PC-9 (cell line): ENCODE results near the gene PHPT1. TPM values are rescaled to one million over a fixed set of nuclear protein-coding genes. Genes with fewer than 3 reads are reported as not detected.

Experiments
- BruUV-seq: library from RNA; stranded (reverse); fragments of 400-500 nt; replicated peaks from 2 replicates; lab custom pipeline; 2021; lab: Mats Ljungman, UMichigan
- CTCF ChIA-PET: fragments of 300-600 bp; sonication (Branson Sonifier 250); formaldehyde crosslinking; loops from one replicate; lab custom pipeline; 2022; ENCODE audit warnings: antibody characterized with exemption; lab: Charles Lee
- POLR2A ChIA-PET: fragments of 300-600 bp; sonication (Branson Sonifier 250); formaldehyde crosslinking; loops from one replicate; lab custom pipeline; 2022; ENCODE audit warnings: antibody characterized with exemption; ENCODE audit not compliant: unreplicated experiment; lab: Charles Lee
- DNase-seq, 2 experiments: peaks; one replicate each; pipeline versions ENCODE4 v3.0.0 to v3.0.0-alpha.2; 2015 to 2022; ENCODE audit warnings: mixed read lengths in 1 of 2
- H2AFZ ChIP-seq: fragments of 200-600 bp; sonication (generic); 2 replicates; pipeline ENCODE4 v1.8.1; 2017; ENCODE audit warnings: antibody characterized with exemption
- H3F3A ChIP-seq: fragments of 200-600 bp; sonication (generic); 2 replicates; pipeline ENCODE4 v1.8.1; 2017; ENCODE audit warnings: antibody characterized with exemption, mild to moderate bottlenecking, low read depth; ENCODE audit not compliant: insufficient read depth
- H3K27ac ChIP-seq: fragments of 200-600 bp; sonication (generic); 2 replicates; pipeline ENCODE4 v1.6.1; 2016; ENCODE audit warnings: mixed run types
- H3K27me3 ChIP-seq: fragments of 200-600 bp; sonication (generic); 2 replicates; pipeline ENCODE4 v1.6.1; 2016; ENCODE audit warnings: low read depth, mixed run types; ENCODE audit not compliant: insufficient read depth
- H3K36me3 ChIP-seq: fragments of 200-600 bp; sonication (generic); 2 replicates; pipeline ENCODE4 v1.6.1; 2016; ENCODE audit warnings: low read depth, mixed run types
- H3K4me1 ChIP-seq: fragments of 200-600 bp; sonication (generic); replicated peaks from 2 replicates; pipeline ENCODE4 v1.6.1; 2016; ENCODE audit warnings: mixed run types; ENCODE audit not compliant: insufficient read depth
- H3K4me2 ChIP-seq: fragments of 200-600 bp; sonication (generic); 2 replicates; pipeline ENCODE4 v1.6.1; 2017; ENCODE audit warnings: mixed run types
- H3K4me3 ChIP-seq: fragments of 200-600 bp; sonication (generic); 2 replicates; pipeline ENCODE4 v1.6.1; 2016; ENCODE audit warnings: mixed run types
- H3K79me2 ChIP-seq: fragments of 200-600 bp; sonication (generic); 2 replicates; pipeline ENCODE4 v1.6.1; 2017; ENCODE audit warnings: low read depth, mixed run types
- H3K9me2 ChIP-seq: fragments of 200-600 bp; sonication (generic); 2 replicates; pipeline ENCODE4 v1.8.1; 2017; ENCODE audit warnings: mild to moderate bottlenecking; ENCODE audit not compliant: insufficient read depth
- H3K9me3 ChIP-seq: fragments of 200-600 bp; sonication (generic); 2 replicates; pipeline ENCODE4 v1.8.1; 2016; ENCODE audit warnings: low read depth; ENCODE audit not compliant: insufficient read depth
- H4K20me1 ChIP-seq: fragments of 200-600 bp; sonication (generic); 2 replicates; pipeline ENCODE4 v1.8.1; 2017; ENCODE audit not compliant: insufficient read depth
- CTCF ChIP-seq: fragments of 200-600 bp; sonication (generic); conservative IDR thresholded peaks from 2 replicates; pipeline ENCODE4 v1.6.1; 2017; ENCODE audit warnings: mixed run types, antibody characterized with exemption, mild to moderate bottlenecking, moderate library complexity
- EZH2 ChIP-seq: fragments of 200-600 bp; sonication (generic); IDR thresholded peaks from 2 replicates; pipeline ENCODE4 v1.8.0; 2017; ENCODE audit warnings: antibody characterized with exemption, low read depth
- intact Hi-C: fragments of 100-400 bp; cut with micrococcal nuclease; formaldehyde crosslinking; loops from one replicate; pipeline ENCODE4 v1.10.0; 2022; ENCODE audit not compliant: unreplicated experiment
- total RNA-seq: library from RNA; stranded (reverse); gene quantifications from 2 replicates; pipeline ENCODE4 v1.2.3, GENCODE V29; 2021

Gene PHPT1
- total RNA-seq, 1 experiment from 2014 or later: 112 TPM

DNA sequence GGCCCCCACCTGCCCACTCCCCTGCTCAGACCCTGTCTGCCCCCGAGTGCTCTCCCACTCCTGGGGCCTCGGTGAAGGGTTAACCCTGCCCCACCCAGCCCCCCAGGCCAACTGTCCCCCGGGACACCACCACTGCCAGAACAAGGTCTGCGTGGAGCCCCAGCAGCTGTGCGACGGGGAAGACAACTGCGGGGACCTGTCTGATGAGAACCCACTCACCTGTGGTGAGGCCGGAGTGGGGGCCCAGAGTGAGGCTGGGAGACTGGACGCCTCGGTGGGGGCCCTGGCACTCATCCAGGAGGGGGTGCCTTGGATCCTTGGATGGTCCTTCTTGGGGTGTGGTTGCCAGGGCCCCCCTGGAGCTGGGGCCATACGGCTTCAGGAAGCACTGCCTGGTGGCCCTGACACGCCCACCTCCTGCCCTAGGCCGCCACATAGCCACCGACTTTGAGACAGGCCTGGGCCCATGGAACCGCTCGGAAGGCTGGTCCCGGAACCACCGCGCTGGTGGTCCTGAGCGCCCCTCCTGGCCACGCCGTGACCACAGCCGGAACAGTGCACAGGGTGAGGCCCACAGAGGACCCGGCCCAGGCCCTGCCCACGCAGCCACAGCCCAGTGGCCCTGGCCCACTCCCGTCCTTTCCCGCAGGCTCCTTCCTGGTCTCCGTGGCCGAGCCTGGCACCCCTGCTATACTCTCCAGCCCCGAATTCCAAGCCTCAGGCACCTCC is 5.1 kb downstream of the PHPT1 start:
- Histone ChIP-seq H3K4me1 (peaks cover 6% of the 10 kb centered on the region; the same call in 1 of the 2 replicates), H3K4me3 (no peak overlapping the region), H3K9me2 (no peaks in the 10 kb centered on the region), H3K79me2 (no peaks in the 10 kb centered on the region), H2AFZ (no peak overlapping the region), H3K27me3 (no peaks in the 10 kb centered on the region), H3F3A (peaks cover 25% of the 10 kb centered on the region; the same call in 1 of the 2 replicates), H3K9me3 (no peaks in the 10 kb centered on the region), H3K36me3 (no peaks in the 10 kb centered on the region), H3K4me2 (no peak overlapping the region), H3K27ac (no peak overlapping the region), H4K20me1 (peaks cover 33% of the 10 kb centered on the region)
- CTCF ChIA-PET: no interaction called here
- intact Hi-C loops: no loop called here
- BruUV-seq: no TSS peak
- DNase-seq: peak in 1 of 2 experiments; percentile 25
- POLR2A ChIA-PET: no interaction called here
- no peak for TF ChIP-seq CTCF
- no peak for TF ChIP-seq EZH2

GRCh38 chr9:136854842-136855460 is 5.7 kb downstream of the PHPT1 start:
- Histone ChIP-seq H3K4me3 (no peak overlapping the region), H3K9me2 (no peaks in the 10 kb centered on the region), H3K27ac (no peak overlapping the region), H4K20me1 (peaks cover 31% of the 10 kb centered on the region), H3K9me3 (no peaks in the 10 kb centered on the region), H2AFZ (no peak overlapping the region), H3K36me3 (no peaks in the 10 kb centered on the region), H3F3A (peaks cover 22% of the 10 kb centered on the region; the same call in 1 of the 2 replicates), H3K4me2 (no peak overlapping the region), H3K79me2 (no peaks in the 10 kb centered on the region), H3K27me3 (no peaks in the 10 kb centered on the region), H3K4me1 (peaks cover 3% of the 10 kb centered on the region; the same call in 1 of the 2 replicates)
- no peak for TF ChIP-seq CTCF
- BruUV-seq: no TSS peak
- CTCF ChIA-PET: no interaction called here
- intact Hi-C loops: no loop called here
- POLR2A ChIA-PET: no interaction called here
- no peak for DNase-seq

DNA sequence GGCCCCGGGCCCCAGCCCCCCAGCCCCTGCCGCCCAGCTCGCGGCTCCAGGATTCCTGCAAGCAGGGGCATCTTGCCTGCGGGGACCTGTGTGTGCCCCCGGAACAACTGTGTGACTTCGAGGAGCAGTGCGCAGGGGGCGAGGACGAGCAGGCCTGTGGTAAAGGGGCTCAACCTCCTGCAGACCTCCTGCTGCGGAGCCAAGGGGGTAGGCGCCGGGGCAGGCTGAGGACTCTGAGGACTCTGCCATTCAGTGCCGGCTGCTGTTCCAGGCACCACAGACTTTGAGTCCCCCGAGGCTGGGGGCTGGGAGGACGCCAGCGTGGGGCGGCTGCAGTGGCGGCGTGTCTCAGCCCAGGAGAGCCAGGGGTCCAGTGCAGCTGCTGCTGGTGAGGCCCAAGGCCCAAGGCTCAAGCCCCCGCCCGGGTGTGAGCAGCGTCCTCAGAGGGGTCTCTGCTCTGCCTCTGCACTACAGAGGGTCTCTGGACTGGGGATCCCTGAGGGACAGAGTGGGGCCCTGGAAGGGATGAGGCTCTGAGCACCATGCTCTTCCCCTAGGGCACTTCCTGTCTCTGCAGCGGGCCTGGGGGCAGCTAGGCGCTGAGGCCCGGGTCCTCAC is 6.4 kb downstream of the PHPT1 start:
- Histone ChIP-seq H2AFZ (no peak overlapping the region), H3F3A (peaks cover 16% of the 10 kb centered on the region; the same call in 1 of the 2 replicates), H3K27ac (no peak overlapping the region), H3K9me2 (no peaks in the 10 kb centered on the region), H3K4me2 (no peak overlapping the region), H4K20me1 (peaks cover 30% of the 10 kb centered on the region; the same call in 1 of the 2 replicates), H3K9me3 (no peaks in the 10 kb centered on the region), H3K27me3 (no peaks in the 10 kb centered on the region), H3K36me3 (no peaks in the 10 kb centered on the region), H3K4me3 (no peak overlapping the region), H3K4me1 (no peaks in the 10 kb centered on the region), H3K79me2 (no peaks in the 10 kb centered on the region)
- intact Hi-C loops: no loop called here
- CTCF ChIA-PET: no interaction called here
- DNase-seq: peak; percentile 1 to 15
- no TSS peak for BruUV-seq
- TF ChIP-seq CTCF (no peak), EZH2 (no peak)
- POLR2A ChIA-PET: no interaction called here
